ENCODE data around the gene PDZRN3.

Gene PDZRN3

GRCh38 chr3:73622091-73622805 lies 2.5 kb downstream of the PDZRN3 start:
- DNase-seq (ENCODE audit: low read depth in 3 of 3): no peak

- DNase-seq (ENCODE audit: low read depth in 3 of 3): no peak
Observed at GRCh38 chr3:73621388-73621787, 3.4 kb downstream of the PDZRN3 start.

- no peak for DNase-seq (ENCODE audit: low read depth in 3 of 3)
Observed at GRCh38 chr3:73618461-73618860, 6.3 kb downstream of the PDZRN3 start.

GRCh38 chr3:73616056-73616455 lies 8.7 kb downstream of the PDZRN3 start:
- no peak for DNase-seq (ENCODE audit: low read depth in 3 of 3)

GRCh38 chr3:73614419-73614818 lies 10.3 kb downstream of the PDZRN3 start:
- no peak for DNase-seq (ENCODE audit: low read depth in 3 of 3)

GRCh38 chr3:73611176-73611575 lies 13.6 kb downstream of the PDZRN3 start:
- no peak for DNase-seq (ENCODE audit: low read depth in 3 of 3)

- DNase-seq (ENCODE audit: low read depth in 3 of 3): no peak
Observed at GRCh38 chr3:73610493-73610892, 14.2 kb downstream of the PDZRN3 start.

- DNase-seq (ENCODE audit: low read depth in 3 of 3): no peak
Observed at GRCh38 chr3:73609655-73610054, 15.1 kb downstream of the PDZRN3 start.

GRCh38 chr3:73609315-73609641 lies 15.5 kb downstream of the PDZRN3 start:
- DNase-seq (ENCODE audit: low read depth in 3 of 3): no peak

- no peak for DNase-seq (ENCODE audit: low read depth in 3 of 3)
Observed at GRCh38 chr3:73608456-73609314, 16.1 kb downstream of the PDZRN3 start.

GRCh38 chr3:73605861-73606260 lies 18.9 kb downstream of the PDZRN3 start:
- DNase-seq (ENCODE audit: low read depth in 3 of 3): no peak

- DNase-seq (ENCODE audit: low read depth in 3 of 3): no peak
Observed at GRCh38 chr3:73605412-73605811, 19.3 kb downstream of the PDZRN3 start.

- DNase-seq (ENCODE audit: low read depth in 3 of 3): no peak
Observed at GRCh38 chr3:73604451-73604850, 20.3 kb downstream of the PDZRN3 start.

- no peak for DNase-seq (ENCODE audit: low read depth in 3 of 3)
Observed at GRCh38 chr3:73603762-73604171, 21.0 kb downstream of the PDZRN3 start.

- DNase-seq (ENCODE audit: low read depth in 3 of 3): no peak
Observed at GRCh38 chr3:73602170-73602569, 22.6 kb downstream of the PDZRN3 start.

- DNase-seq (ENCODE audit: low read depth in 3 of 3): no peak
Observed at GRCh38 chr3:73601481-73601880, 23.3 kb downstream of the PDZRN3 start.

GRCh38 chr3:73601011-73601410 lies 23.7 kb downstream of the PDZRN3 start:
- no peak for DNase-seq (ENCODE audit: low read depth in 3 of 3)

GRCh38 chr3:73600293-73600938 lies 24.3 kb downstream of the PDZRN3 start:
- no peak for DNase-seq (ENCODE audit: low read depth in 3 of 3)

- no peak for DNase-seq (ENCODE audit: low read depth in 3 of 3)
Observed at GRCh38 chr3:73599605-73600004, 25.1 kb downstream of the PDZRN3 start.

- no peak for DNase-seq (ENCODE audit: low read depth in 3 of 3)
Observed at GRCh38 chr3:73597476-73597875, 27.3 kb downstream of the PDZRN3 start.

GRCh38 chr3:73592154-73593144 lies 32.3 kb downstream of the PDZRN3 start:
- DNase-seq (ENCODE audit: low read depth in 3 of 3): no peak

All from stimulated activated CD4-positive, alpha-beta T cell treated with anti-CD3 and anti-CD28 coated beads, TNF-alpha, amount 100 ng/mL, for 48 hours (primary cell).